Transverse colon (tissue), 4 donors: ENCODE data around the gene ITGBL1.

Experiments
- POLR2A ChIP-seq: fragments of 450-650 bp; IDR thresholded peaks from one replicate; pipeline ENCODE4 v1.6.1; 2016; ENCODE audit warnings: antibody characterized with exemption, mild to moderate bottlenecking, moderate library complexity
- POLR2AphosphoS5 ChIP-seq, 3 donors: sonication (generic); formaldehyde crosslinking; IDR thresholded peaks; one replicate each; pipeline ENCODE4 v1.6.1; 2016; ENCODE audit warnings: antibody characterized with exemption in 3 of 3
- TF ChIP-seq, protein P1 (sequence below), 5 experiments: fragments of 200-600 bp in 3 of 5; fragments of 450-650 bp in 2 of 5; sonication (generic) in 3 of 5; IDR thresholded peaks; 1 replicate in 2 of 5; 2 replicates in 3 of 5; pipeline ENCODE4 v1.5.1; 2016 to 2017; ENCODE audit warnings: antibody characterized with exemption in 5 of 5, inconsistent platforms in 3 of 5, mild to moderate bottlenecking in 2 of 5, moderate library complexity in 1 of 5

DNA sequence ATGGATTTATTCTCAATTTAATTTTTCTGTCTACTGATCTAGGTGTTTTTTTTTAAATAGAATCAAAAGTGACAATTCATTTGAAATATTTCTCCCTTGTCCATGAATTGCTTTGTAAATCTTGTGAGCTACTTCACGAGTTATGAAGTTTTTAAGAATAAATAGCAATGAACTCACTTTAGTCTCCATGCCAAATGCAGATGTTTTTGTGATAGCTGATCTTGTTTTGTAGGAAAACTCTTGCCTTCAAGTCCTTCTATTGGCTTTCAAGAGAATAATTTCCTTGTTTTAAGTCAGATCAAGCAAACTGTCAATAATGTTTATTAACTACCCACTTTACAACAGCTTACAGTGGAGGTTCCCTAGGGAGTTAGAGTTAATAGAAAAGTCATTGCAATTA, 99.8 kb downstream of the ITGBL1 start:
- TF ChIP-seq, protein P1, sequence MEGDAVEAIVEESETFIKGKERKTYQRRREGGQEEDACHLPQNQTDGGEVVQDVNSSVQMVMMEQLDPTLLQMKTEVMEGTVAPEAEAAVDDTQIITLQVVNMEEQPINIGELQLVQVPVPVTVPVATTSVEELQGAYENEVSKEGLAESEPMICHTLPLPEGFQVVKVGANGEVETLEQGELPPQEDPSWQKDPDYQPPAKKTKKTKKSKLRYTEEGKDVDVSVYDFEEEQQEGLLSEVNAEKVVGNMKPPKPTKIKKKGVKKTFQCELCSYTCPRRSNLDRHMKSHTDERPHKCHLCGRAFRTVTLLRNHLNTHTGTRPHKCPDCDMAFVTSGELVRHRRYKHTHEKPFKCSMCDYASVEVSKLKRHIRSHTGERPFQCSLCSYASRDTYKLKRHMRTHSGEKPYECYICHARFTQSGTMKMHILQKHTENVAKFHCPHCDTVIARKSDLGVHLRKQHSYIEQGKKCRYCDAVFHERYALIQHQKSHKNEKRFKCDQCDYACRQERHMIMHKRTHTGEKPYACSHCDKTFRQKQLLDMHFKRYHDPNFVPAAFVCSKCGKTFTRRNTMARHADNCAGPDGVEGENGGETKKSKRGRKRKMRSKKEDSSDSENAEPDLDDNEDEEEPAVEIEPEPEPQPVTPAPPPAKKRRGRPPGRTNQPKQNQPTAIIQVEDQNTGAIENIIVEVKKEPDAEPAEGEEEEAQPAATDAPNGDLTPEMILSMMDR (IDR thresholded peaks at IDR 0.05), result no peak
- TF ChIP-seq POLR2A (no peak), POLR2AphosphoS5 (IDR thresholded peaks at IDR 0.05) (no peak)
